B cell (primary cell): ENCODE results near the gene ZNF438.

Experiments
- EZH2 ChIP-seq: IDR thresholded peaks from 2 replicates; pipeline ENCODE4 v1.6.1; 2012; ENCODE audit warnings: borderline replicate concordance, low read depth, mild to moderate bottlenecking, moderate library complexity, low read length; ENCODE audit not compliant: insufficient read depth, poor library complexity, severe bottlenecking
- TF ChIP-seq, protein P1 (sequence below): fragments of 200-600 bp; IDR thresholded peaks from one replicate; pipeline ENCODE4 v1.8.0; 2022; ENCODE audit warnings: antibody characterized with exemption, mild to moderate bottlenecking

DNA sequence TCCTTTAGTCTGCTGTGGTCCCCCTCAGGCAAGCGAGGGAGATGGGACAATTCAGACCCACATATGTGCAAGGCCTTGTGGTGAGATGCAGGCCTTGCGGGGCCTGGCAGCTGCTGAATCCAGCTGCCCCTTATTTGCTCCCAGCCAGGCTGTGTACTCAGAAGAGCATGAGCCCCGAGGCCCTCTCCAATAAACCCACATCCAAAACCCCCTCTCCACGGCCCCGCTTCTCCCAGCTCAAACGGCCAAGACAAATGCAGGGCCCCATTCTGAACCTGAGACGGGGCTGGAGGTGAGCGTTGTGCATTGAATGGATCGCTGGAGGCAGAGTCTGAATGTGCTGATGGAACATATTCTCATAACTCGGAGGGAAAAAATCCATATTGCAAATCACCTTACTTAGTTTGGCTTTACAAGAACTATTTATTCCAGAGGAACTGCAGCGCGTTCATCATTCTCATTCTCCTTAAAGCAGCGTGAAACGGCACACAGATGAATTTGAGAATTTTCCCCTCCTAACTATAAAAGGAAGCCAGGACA, 232.9 kb downstream of the ZNF438 start:
- TF ChIP-seq, protein P1, sequence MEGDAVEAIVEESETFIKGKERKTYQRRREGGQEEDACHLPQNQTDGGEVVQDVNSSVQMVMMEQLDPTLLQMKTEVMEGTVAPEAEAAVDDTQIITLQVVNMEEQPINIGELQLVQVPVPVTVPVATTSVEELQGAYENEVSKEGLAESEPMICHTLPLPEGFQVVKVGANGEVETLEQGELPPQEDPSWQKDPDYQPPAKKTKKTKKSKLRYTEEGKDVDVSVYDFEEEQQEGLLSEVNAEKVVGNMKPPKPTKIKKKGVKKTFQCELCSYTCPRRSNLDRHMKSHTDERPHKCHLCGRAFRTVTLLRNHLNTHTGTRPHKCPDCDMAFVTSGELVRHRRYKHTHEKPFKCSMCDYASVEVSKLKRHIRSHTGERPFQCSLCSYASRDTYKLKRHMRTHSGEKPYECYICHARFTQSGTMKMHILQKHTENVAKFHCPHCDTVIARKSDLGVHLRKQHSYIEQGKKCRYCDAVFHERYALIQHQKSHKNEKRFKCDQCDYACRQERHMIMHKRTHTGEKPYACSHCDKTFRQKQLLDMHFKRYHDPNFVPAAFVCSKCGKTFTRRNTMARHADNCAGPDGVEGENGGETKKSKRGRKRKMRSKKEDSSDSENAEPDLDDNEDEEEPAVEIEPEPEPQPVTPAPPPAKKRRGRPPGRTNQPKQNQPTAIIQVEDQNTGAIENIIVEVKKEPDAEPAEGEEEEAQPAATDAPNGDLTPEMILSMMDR = no peak
- no peak for TF ChIP-seq EZH2
